GM18517 (cell line): ENCODE data around the gene SPTBN1.
A peak's percentile ranks its signal among the peaks of the same experiment; 100 is the strongest.
"Not testable (repeated sequence)": the region's sequence is repeated elsewhere in the genome, so short reads cannot be mapped to it uniquely, and the experiment has no call there.

Experiments
- ATAC-seq: cut with Tn5 transposase; IDR thresholded peaks from one replicate; pipeline ENCODE4 v1.9.1; 2021; ENCODE audit warnings: mild to moderate bottlenecking, moderate library complexity; ENCODE audit not compliant: unreplicated experiment

The SPTBN1 gene

GRCh38 chr2:54468673-54469072, 12.5 kb downstream of the SPTBN1 start:
- no peak for ATAC-seq

- no peak for ATAC-seq
These were observed 13.4 kb downstream of the SPTBN1 start for GRCh38 chr2:54469484-54470053.

- no peak for ATAC-seq
These were observed 14.3 kb downstream of the SPTBN1 start for GRCh38 chr2:54470266-54470938.

GRCh38 chr2:54471221-54471711, 15.1 kb downstream of the SPTBN1 start:
- ATAC-seq, result peak; percentile 90

- ATAC-seq, result no peak
These were observed 17.7 kb downstream of the SPTBN1 start for GRCh38 chr2:54473851-54474250.

- ATAC-seq, result no peak
These were observed 19.2 kb downstream of the SPTBN1 start for GRCh38 chr2:54475285-54475684.

GRCh38 chr2:54475919-54476318, 19.8 kb downstream of the SPTBN1 start:
- ATAC-seq, result no peak

- ATAC-seq, result no peak
These were observed 20.7 kb downstream of the SPTBN1 start for GRCh38 chr2:54476852-54477251.

GRCh38 chr2:54477896-54478295, 21.8 kb downstream of the SPTBN1 start:
- no peak for ATAC-seq

- no peak for ATAC-seq
These were observed 22.8 kb downstream of the SPTBN1 start for GRCh38 chr2:54478899-54479298.

- ATAC-seq, result no peak
These were observed 23.3 kb downstream of the SPTBN1 start for GRCh38 chr2:54479424-54479823.

- peak; percentile 76 for ATAC-seq
These were observed 23.9 kb downstream of the SPTBN1 start for GRCh38 chr2:54480025-54480424.

GRCh38 chr2:54481686-54482085, 25.6 kb downstream of the SPTBN1 start:
- no peak for ATAC-seq

- no peak for ATAC-seq
These were observed 26.6 kb downstream of the SPTBN1 start for GRCh38 chr2:54482715-54483114.

GRCh38 chr2:54483426-54483825, 27.3 kb downstream of the SPTBN1 start:
- ATAC-seq, result no peak

- ATAC-seq, result not testable (repeated sequence)
These were observed 29.6 kb downstream of the SPTBN1 start for GRCh38 chr2:54485756-54486155.

GRCh38 chr2:54486766-54487165, 30.6 kb downstream of the SPTBN1 start:
- ATAC-seq, result no peak

GRCh38 chr2:54490863-54491262, 34.7 kb downstream of the SPTBN1 start:
- no peak for ATAC-seq

- no peak for ATAC-seq
These were observed 36.2 kb downstream of the SPTBN1 start for GRCh38 chr2:54492335-54492734.

- no peak for ATAC-seq
These were observed 38.0 kb downstream of the SPTBN1 start for GRCh38 chr2:54494087-54494486.

GRCh38 chr2:54496920-54497319, 40.8 kb downstream of the SPTBN1 start:
- no peak for ATAC-seq

- ATAC-seq, result no peak
These were observed 41.9 kb downstream of the SPTBN1 start for GRCh38 chr2:54497763-54498680.
